ENCODE measurements around the gene RAD18.

- TF ChIP-seq CTCF (IDR thresholded peaks at IDR 0.05) (no peak), POLR2A (IDR thresholded peaks at IDR 0.05) (no peak)
Measured at GRCh38 chr3:8845641-8846040, 117.6 kb downstream of the RAD18 start.

Measured in sigmoid colon (tissue), 3 donors.